Medulla oblongata (tissue), 1 donor: ENCODE data around the gene RNF175.
A peak's percentile ranks its signal among the peaks of the same experiment; 100 is the strongest.

Experiments used
- DNase-seq: peaks from one replicate; pipeline ENCODE4 v3.0.0-alpha.2; 2015; ENCODE audit errors: extremely low spot score

Gene RNF175

DNA sequence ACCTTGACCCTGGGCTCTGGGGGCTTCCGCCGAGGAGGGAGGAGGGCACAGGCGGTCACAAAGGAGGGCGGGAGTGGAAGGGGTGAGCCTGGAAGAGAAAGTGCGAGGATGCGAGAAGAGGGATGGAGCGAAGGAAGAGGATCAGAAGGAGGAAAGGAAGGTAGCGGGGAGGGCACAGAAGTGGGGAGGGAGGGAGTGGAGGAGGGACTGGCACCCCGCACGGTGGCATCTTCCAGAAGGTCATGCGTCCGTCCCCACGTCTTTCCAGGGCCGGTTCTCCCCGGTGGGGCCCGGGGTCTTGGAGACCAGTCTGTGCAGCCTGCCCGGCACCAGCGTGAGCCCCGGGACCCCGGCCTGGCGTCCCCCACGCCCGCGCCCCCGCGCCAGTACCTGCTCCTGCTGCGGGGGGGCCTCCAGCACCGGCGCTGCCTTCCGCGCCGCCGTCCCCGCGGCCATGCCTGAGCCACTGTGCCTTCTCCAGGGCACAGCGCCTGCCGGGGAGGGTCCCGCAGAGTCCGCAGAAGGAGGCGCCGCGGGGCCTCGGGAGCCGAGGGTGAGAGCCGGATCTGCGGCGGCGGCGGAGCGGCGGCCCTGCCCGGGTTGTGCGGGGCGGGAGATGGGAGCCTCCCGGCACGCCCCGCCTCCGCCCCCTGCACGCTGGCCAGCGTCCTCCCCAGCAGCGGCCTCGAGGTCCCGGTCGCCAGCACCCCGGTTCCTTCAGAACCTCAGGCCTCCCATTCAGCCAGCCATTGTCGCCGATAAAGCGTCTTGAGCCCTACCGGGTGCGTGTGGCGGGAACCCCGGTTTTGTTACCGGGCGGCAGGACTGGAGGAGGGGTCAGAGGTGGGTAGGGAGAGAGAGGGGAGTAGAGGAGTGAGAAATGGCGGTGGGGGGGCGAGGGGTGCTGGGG is at the start of gene RNF175:
RNF175 (minus strand) TSS at position 618 of the 910 bp plus-strand sequence; CDS start at position 456, 162 bp downstream.
- no peak for DNase-seq

DNA sequence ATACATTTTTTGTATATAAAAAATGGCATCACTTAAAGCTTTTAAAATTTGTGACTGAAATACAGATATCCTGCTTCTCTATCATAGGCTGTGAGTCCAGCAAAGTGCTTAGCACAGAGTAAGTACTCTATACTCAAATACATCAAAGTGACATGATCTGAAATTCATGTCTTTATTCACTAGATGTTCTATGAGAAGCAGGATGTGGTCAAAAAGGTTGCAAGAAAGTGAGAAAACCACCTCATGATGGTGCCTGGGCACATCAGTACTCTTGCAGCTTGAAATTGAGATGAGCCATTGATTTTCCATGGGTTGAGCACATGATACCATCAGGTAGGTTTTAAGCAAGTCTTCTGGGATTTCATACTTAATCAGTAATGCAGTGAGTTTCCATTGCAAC is 49.5 kb upstream of the RNF175 start:
- DNase-seq: no peak

DNA sequence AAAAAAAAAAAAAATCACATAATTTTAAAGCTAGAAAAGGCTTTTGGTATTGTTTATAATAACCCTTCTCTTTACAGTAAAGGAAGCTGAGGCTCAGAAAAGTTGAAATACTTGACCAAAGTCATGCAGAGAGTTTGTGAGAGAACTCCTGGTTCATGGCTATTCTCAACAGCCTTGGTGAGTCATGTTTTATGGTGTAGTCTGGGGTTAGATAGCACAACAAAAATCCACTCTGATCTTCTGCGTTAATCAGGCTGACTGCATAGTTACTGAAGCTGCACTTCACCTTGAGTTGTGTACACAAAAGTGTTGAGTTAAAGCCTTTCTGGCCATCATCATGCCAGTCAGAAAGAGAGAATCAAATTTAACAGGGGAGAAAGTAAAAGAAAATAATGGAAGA is 48.4 kb upstream of the RNF175 start:
- no peak for DNase-seq

DNA sequence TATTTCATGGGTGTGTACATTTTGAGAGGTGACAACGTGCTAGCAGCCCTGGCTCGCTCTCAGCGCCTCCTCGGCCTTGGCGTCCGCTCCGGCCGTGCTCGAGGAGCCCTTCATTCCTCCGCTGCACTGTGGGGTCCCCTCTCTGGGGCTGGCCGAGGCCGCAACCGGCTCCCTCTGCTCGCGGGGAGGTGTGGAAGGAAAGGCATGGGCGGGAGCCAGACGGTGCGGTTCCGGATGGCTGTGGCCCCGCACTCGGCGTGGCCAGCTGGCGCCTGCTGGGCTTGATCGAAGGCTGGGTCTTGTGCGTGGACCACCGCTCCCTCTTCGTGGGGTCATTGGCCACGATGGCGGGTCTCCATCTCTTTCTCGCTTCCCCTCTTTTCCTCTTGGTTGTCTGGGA is 46.2 kb upstream of the RNF175 start:
- DNase-seq: no peak

DNA sequence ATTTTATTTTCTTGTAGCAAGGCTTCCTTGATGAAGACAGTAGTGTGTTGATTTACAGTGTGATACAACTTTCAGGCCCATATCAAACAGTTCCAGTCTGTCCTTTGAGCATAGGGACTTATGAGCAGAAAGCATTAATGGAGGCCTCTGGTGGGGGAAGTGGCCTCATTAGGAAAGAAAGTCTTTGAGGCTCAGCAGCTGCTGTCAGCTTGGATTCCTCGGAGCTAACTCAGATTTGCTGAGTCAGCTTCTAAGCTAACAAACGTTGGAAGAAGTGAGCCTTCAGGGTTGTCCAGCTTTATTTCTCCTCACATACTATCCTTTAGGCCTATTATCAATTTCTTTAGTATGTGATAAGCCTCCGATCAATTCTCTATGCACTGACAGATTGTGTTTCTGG is 44.9 kb upstream of the RNF175 start:
- DNase-seq: no peak

DNA sequence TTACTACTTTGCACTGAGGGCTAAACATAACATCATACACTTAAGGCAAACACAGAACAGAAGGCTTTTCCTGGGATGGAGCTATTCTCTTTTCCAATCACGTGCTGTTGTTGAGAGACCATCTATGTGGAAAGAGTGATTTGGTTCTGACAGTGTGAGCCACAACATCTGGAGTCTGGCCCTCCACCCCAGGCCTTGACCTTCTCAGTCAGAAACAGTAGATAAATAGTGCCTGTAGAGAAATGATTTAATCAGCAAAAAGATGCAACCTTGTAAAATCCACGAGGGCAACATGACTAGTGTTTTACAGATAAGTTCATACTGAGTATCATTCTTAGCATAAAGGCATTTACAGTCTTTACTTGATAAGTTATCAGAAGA is 39.9 kb upstream of the RNF175 start:
- no peak for DNase-seq

DNA sequence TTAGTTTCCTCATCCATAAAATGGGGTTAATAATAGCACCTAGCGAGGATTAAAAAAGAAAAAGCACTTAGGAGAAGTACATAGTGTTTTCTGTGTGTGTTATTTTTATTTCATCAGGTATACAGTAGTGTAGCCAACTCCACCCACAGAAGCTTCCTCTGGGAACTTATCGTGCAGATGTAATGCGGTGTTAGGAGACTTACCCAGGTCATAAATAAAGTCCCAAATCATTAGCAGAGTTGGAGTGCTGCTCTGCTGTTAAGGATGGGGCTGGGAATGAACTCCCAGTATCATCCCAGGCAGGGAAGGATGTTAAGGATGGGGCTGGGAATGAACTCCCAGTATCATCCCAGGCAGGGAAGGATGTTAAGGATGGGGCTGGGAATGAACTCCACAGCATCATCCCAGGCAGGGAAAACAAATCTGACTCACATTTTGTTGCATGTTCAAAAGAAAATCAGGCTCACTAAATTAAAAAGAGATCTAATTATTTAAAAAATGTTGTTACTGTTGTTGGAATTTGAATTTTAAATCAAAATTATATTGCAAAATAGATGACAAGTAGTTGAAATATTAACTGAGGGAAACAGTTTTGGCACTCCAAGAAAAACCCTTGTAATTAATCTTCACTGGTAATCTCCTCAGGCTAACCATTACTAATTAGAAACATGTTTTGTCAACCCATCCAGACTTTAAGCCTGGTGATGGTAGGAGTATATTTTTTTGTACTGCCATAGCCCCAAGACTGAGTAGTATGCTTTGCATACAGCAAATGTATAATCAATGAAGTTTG is 39.3 kb upstream of the RNF175 start:
- DNase-seq: no peak

DNA sequence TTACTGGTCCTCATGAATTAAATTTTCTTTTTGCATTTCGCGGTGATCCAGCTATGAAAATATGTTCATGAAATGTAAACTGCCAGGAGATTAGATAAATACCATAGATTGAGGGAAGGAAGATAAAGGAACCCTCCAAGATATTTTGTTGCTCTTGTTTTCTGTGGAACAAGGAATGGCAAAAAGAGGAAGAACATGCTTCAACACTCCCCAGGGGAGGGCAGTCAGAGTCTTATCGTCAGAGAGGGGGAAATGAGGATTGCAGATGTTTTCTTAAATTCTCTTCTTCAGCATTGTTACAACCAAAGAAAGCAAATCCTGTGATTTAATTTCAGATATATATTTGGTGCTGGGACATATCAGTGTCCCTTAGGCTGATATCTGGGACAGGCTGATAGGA is 38.6 kb upstream of the RNF175 start:
- no peak for DNase-seq

DNA sequence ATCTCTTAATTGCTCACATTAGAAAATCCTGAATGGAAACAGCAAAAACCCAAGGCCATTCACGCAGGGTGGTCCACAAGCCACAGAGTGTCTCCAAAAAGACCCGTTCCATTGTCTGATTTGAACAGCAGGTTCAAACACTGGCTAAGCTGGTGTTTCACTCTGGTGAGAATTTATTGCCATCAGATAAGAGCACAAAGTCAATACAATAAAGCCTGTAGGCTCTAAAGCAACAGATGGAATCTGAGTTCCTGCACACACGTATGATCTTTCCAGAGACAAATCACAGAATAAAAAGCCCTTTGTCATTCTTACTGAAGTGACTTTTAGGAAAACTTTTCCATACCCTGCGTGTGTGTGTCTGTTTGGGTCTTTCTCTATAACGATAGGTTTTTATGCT is 34.2 kb upstream of the RNF175 start:
- no peak for DNase-seq

DNA sequence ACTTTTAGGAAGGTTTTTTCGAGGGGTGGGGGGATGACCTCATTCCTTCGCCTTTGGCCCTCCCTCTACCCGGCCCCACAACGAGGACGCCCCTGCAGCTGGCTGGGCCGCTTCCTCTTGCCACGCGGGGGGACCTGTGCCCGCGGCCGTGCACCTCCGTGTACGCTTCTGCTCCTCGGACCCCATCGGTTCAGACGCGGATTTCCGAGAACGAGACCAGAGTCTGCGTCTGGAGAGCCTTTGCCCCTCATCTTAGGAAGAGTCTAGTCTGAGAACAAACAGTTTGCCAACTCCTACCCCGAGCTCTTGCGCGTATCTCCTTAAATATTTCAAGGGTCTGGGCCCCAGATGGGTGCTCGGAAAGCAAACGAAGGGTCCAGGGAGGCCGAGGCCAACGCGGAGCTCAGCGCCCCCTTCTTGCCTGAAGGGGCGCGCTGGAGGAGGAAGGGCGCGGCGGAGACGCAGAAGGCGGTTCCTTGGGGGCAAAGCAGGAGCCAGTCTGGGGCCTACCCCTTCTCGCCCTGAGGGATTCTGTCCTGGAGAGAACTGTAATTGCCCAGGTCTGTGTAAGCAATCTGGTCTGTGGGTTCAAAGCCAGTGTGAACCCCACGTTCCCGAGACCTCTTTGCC is 32.9 kb upstream of the RNF175 start:
- no peak for DNase-seq

DNA sequence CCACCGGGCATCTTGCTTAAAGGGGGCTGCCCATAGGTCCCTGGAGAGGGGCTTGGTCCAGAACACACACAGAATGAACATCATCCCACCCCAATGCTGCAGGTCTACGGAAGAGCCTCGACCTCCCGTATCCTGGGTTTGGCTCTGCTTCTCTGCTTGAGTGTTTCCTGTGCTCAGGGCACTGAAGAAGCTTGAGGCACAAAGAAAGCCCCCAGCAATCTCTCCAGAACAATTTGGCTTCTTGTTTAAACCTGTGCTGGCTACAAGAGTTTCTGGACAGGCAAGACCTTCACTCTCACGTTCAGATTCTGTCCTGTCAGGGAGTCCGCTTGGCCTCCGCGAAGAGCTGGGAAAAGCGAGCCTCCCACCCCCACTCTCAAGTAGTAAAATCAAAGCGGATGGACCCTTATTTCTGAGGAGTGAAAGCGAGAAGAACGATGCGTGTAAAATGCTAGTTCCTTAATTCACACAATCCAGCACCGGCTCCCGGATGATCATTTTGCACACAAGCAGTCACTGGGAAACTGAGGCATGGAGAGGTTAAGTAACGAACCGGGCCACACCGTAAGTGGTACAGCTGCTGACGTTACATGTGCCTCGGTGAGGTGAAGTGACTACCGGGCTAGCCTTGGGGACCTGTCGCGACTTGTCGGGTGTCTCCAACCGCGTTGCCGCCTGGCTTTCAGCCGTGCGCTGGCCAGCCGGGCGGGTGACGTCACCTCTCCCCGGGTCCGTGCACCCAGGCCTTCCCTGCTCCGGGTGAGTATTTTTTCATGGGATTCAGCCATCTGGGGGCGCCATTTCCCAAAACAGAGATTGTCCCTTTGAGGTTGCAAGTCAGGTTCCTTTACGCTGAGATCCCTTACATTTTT is 32.2 kb upstream of the RNF175 start:
- DNase-seq: peak; percentile 66

DNA sequence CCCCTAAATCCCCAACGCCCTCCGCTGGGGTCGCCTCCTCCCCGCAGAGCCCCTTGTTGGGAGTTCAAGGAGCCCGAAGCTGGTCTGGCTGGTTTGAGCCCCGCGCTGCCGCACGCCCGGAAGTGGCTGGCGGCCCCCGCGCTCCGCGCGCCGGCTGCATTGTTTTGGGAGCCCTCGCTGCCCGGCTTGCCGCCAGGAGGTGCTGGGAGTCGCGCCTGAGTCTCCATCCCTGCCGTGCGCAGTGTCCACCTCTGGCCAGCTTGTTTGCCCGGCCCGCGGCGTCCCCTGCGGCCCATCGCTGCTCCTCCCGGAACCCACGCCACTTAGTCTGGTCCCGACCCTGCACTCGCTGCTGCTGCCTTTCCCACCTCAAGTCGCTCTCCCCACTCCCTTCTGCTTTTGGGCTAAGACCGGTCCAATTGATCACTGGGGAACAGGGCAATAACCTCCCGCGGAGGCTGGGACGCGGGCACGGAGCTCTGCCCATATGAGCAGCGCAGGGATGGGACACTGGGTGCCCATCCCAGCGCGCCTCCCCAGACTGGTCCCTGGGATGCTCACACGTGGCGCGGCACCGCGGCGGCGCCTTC is 31.2 kb upstream of the RNF175 start:
- no peak for DNase-seq

DNA sequence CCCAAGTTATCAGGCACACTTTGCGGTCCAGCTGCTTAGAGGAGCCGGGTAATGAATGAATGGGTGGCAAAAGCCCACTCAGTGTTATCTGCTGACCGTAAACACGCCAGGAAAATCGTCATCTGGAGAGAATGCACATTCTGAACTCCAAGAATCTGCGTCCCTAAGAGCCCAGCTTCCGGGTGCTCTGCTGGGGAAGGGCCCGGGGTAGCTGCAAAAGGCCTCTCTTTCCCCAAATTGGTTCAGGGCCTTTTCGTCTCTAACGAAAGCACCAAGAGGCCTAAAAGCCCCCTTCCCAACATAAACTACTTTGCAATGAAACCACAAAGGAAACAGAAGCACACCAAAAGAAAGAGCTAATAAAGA is 30.7 kb upstream of the RNF175 start:
- no peak for DNase-seq

DNA sequence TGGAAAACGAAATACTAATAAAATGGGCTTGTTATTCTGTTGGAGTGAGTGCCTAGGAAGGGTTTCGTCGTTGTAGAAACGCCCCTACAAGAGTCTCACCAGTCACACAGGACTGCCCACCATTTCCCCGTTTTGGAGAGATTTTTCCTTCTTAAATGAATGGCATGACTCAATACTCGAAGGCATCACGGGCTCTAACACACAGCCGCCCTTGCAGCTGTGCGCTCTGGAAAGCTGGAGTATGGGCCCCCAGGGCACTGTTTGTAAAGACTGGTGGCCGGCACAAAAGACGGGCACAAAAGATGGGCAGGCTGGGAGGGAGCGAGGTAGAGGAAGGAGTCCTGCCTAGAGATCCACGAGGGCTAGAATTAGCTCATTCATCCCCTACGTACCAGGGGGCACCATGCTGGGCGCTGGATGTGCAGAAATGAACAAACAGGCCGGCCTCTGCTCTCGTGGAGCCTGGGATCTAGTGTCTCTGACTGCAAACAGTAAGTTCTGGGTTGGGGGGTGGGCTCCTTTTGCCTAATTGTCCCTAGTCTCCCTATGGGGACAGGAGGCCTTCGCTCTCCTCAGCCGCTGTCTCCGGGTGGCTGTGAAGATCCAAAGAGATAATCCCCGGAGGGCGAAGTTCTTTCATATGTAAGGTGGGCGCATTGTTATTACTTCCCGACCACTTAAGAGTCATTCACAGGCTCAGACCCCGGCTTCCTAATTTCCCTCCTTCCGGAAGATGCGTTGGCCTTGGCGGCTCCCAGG is 30.1 kb upstream of the RNF175 start:
- no peak for DNase-seq

DNA sequence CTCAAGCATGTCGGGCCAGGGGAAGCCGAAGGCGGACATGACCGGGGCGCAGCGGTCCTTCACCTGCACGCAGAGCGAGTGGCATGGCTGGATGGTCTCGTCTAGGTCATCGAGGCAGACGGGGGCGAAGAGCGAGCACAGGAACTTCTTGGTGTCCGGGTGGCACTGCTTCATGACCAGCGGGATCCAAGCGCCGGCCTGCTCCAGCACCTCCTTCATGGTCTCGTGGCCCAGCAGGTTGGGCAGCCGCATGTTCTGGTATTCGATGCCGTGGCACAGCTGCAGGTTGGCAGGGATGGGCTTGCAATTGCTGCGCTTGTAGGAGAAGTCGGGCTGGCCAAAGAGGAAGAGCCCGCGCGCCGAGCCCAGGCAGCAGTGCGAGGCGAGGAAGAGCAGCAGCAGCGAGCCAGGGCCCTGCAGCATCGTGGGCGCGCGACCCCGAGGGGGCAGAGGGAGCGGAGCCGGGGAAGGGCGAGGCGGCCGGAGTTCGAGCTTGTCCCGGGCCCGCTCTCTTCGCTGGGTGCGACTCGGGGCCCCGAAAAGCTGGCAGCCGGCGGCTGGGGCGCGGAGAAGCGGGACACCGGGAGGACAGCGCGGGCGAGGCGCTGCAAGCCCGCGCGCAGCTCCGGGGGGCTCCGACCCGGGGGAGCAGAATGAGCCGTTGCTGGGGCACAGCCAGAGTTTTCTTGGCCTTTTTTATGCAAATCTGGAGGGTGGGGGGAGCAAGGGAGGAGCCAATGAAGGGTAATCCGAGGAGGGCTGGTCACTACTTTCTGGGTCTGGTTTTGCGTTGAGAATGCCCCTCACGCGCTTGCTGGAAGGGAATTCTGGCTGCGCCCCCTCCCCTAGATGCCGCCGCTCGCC is 28.8 kb upstream of the RNF175 start, which contains the start of gene SFRP2:
SFRP2 (minus strand) TSS at position 671 of the 864 bp plus-strand sequence; CDS start at position 423, 248 bp downstream.
- DNase-seq: no peak

DNA sequence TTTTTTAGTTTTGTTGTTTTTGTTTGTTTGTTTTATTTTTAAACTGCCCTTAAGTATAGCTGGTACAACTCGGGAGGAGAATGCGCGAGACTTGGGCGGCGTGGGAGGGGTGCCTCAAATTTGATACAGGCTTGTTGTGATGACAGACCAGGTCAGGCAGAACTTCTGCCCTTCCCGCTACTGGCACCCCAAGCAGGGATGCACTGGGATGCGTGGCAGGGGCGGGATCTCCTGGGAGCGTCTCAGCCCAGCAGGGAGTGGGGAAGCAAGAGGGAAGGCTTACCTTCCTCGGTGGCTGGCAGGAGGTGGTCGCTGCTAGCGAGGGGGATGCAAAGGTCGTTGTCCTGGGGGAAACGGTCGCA is 28.2 kb upstream of the RNF175 start:
- DNase-seq: no peak

DNA sequence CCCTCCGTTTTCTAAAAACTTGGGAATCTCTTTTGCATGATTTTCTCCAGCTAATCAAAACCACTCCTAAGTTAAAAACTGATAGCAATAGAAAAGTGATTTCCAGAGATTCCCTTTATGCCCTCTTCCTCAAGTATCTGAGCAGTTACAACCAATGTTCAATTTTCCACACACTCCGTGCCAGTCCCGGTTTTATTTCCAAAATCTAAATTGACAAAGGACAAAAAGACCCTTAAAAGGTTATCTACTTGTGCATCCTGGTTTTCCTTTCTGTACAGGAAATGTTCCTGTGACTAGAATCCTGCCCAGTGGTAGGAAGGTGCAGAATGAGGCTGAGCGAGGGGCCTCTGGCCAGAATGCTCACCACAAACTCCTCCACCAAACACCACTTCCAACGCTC is 27.8 kb upstream of the RNF175 start:
- no peak for DNase-seq

DNA sequence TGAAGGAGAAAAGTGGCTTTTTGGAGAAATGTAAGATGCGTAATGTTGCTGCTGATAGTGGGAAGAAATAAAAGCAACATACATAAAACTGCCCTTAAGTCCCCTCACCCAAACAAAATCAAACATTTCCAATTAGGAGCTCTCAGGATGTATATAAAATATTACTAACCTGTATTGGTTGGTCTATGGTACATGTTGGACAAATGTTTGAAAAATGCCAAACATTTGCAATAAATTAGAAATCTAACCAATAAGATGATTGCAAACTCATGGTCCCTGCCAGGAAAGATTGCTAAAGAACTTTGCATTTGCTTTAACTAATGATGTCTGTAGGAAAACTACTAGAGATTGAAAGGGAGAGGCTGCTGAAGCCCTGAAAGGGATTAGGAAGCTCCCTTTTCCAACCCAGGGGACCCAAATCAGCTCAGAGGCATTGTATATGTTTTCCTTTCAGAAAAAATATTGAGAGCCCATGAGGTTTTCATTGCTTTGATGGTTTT is 27.3 kb upstream of the RNF175 start:
- no peak for DNase-seq
